Stomach (tissue), 4 donors: Measurements from ENCODE around the gene RNF208.

Experiments
- EP300 ChIP-seq: sonication (generic); formaldehyde crosslinking; IDR thresholded peaks from one replicate; pipeline ENCODE4 v1.6.1; 2017; ENCODE audit warnings: antibody characterized with exemption
- POLR2A ChIP-seq, 4 donors: fragments of 450-650 bp; IDR thresholded peaks; one replicate each; pipeline ENCODE4 v1.6.1; 2016; ENCODE audit warnings: antibody characterized with exemption in 4 of 4, control low read depth in 2 of 4, mild to moderate bottlenecking in 1 of 4, moderate library complexity in 1 of 4
- TF ChIP-seq, protein P1 (sequence below), 7 experiments: fragments of 450-650 bp in 4 of 7; fragments of 200-600 bp in 3 of 7; sonication (generic) in 3 of 7; IDR thresholded peaks; one replicate each; pipeline ENCODE4 v1.5.1; 2016 to 2019; ENCODE audit warnings: antibody characterized with exemption in 7 of 7, control low read depth in 2 of 7, mild to moderate bottlenecking in 1 of 7

GRCh38 chr9:137192448-137192780, 29.6 kb downstream of the RNF208 start:
- TF ChIP-seq, protein P1, sequence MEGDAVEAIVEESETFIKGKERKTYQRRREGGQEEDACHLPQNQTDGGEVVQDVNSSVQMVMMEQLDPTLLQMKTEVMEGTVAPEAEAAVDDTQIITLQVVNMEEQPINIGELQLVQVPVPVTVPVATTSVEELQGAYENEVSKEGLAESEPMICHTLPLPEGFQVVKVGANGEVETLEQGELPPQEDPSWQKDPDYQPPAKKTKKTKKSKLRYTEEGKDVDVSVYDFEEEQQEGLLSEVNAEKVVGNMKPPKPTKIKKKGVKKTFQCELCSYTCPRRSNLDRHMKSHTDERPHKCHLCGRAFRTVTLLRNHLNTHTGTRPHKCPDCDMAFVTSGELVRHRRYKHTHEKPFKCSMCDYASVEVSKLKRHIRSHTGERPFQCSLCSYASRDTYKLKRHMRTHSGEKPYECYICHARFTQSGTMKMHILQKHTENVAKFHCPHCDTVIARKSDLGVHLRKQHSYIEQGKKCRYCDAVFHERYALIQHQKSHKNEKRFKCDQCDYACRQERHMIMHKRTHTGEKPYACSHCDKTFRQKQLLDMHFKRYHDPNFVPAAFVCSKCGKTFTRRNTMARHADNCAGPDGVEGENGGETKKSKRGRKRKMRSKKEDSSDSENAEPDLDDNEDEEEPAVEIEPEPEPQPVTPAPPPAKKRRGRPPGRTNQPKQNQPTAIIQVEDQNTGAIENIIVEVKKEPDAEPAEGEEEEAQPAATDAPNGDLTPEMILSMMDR (IDR thresholded peaks at IDR 0.05), result no peak
- TF ChIP-seq POLR2A (IDR thresholded peaks at IDR 0.05) (no peak), EP300 (no peak)
